Adipose tissue (tissue), 3 donors: ENCODE results near the gene LCN15. TPM values are rescaled to one million over a fixed set of nuclear protein-coding genes. Genes with fewer than 3 reads are reported as not detected.
"Not testable (repeated sequence)": the region's sequence is repeated elsewhere in the genome, so short reads cannot be mapped to it uniquely, and the experiment has no call there.

Experiments
- H3K27ac ChIP-seq: one replicate; pipeline ENCODE4 v1.5.1; 2013; ENCODE audit warnings: low read depth, low read length
- WGBS, 3 donors: extraction: QIAGEN DNeasy Blood & Tissue Kit; methylation state at CpG; one replicate each; pipeline ENCODE4 v1.1.7; 2013; 5-methylcytosine and 5-hydroxymethylcytosine counted together
- polyA plus RNA-seq, 3 donors: library from polyadenylated mRNA; stranded (reverse); fragments of 200-250 nt; gene quantifications; one replicate each; pipeline ENCODE4 v1.2.3, GENCODE V29; 2013
- donor health status: healthy with polysubstance abuse.
- donor health status: Bipolar disorder and iron deficiency.
- donor health status: healthy.

Gene LCN15
- polyA plus RNA-seq, 3 donors: not detected

- H3K27ac ChIP-seq: no peak overlapping the region
- WGBS, 3 donors: 60 to 76% (median 61%) methylated on average over 18 to 20 of the region's 20 CpGs
These were observed 45.7 kb downstream of the LCN15 start for GRCh38 chr9:136718345-136719194.

- 79 to 91% (median 79%) methylated on average over 14 to 16 of the region's 16 CpGs for WGBS, 3 donors
- no peak overlapping the region for H3K27ac ChIP-seq
These were observed 46.9 kb downstream of the LCN15 start for GRCh38 chr9:136717399-136717798.

- 34 to 81% (median 35%) methylated on average over 8 of the region's 8 CpGs for WGBS, 3 donors
- no peak overlapping the region for H3K27ac ChIP-seq
These were observed 49.4 kb downstream of the LCN15 start for GRCh38 chr9:136714893-136715274.

- WGBS, 3 donors: 32 to 75% (median 40%) methylated on average over 14 to 17 of the region's 17 CpGs
- peak overlapping the region; percentile 5 for H3K27ac ChIP-seq
These were observed 50.0 kb downstream of the LCN15 start for GRCh38 chr9:136714096-136714892.

GRCh38 chr9:136713550-136713949, 50.8 kb downstream of the LCN15 start:
- WGBS, 3 donors: 33 to 68% (median 36%) methylated on average over 7 to 8 of the region's 8 CpGs
- no peak overlapping the region for H3K27ac ChIP-seq

GRCh38 chr9:136712690-136713544, 51.4 kb downstream of the LCN15 start:
- WGBS, 3 donors: 5 to 10% (median 8%) methylated on average over 46 to 56 of the region's 56 CpGs
- H3K27ac ChIP-seq: no peak overlapping the region

GRCh38 chr9:136711751-136712689, 52.3 kb downstream of the LCN15 start, which contains the start of gene DIPK1B:
Gene DIPK1B, plus strand, starts transcription at chr9:136712572. Its CDS starts 94 bp downstream, at chr9:136712666.
- H3K27ac ChIP-seq: no peak within 1 kb of the TSS
- 2 to 3% (median 2%) methylated on average over 59 to 118 of the region's 119 CpGs for WGBS, 3 donors

- 33 to 47% (median 35%) methylated on average over 4 of the region's 4 CpGs for WGBS, 3 donors
These were observed 53.1 kb downstream of the LCN15 start for GRCh38 chr9:136711219-136711648.

GRCh38 chr9:136710543-136710942, 53.8 kb downstream of the LCN15 start:
- WGBS, 3 donors: 88 to 95% (median 92%) methylated on average over 7 of the region's 7 CpGs
- no peak overlapping the region for H3K27ac ChIP-seq

More at GRCh38 chr9:136711219-136711648, 53.1 kb downstream of the LCN15 start:
- H3K27ac ChIP-seq: not testable (repeated sequence)

Other genes with a start within 250 kb of the LCN15 start
- 10 to 100 TPM; 10.4 to 35.7 (median 25.0) TPM for gene NOTCH1, start 218.5 kb downstream of the LCN15 start, polyA plus RNA-seq
- 100 to 1,000 TPM in 2 of 3 donors, 10 to 100 TPM in 1; 34.4 to 456 (median 158) TPM for gene EGFL7, start 101.6 kb downstream of the LCN15 start, polyA plus RNA-seq
- 1,000 to 10,000 TPM in 1 of 3 donors, 100 to 1,000 TPM in 2; 261 to 1,820 (median 416) TPM for gene AGPAT2, start 77.1 kb downstream of the LCN15 start, polyA plus RNA-seq
- gene DIPK1B, start 51.9 kb downstream of the LCN15 start, polyA plus RNA-seq: 10 to 100 TPM in 1 of 3 donors, 1 to 10 TPM in 2; 6.0 to 12.8 (median 8.7) TPM
- 10 to 100 TPM in 2 of 3 donors, 1 to 10 TPM in 1; 3.2 to 28.6 (median 15.9) TPM for gene LCN10, start 21.6 kb downstream of the LCN15 start, polyA plus RNA-seq
- 10 to 100 TPM in 2 of 3 donors, 1 to 10 TPM in 1; 4.7 to 48.0 (median 39.0) TPM for gene LCN6, start 16.0 kb downstream of the LCN15 start, polyA plus RNA-seq
- gene LCN8, start 6.3 kb downstream of the LCN15 start, polyA plus RNA-seq: not detected
- gene TMEM141, start 26.8 kb upstream of the LCN15 start, polyA plus RNA-seq: 10 to 100 TPM; 74.4 to 89.2 (median 81.8) TPM
- 1 to 10 TPM in 1 of 3 donors, under 1 TPM in 2; 0.42 to 3.1 (median 0.79) TPM for gene CCDC183, start 31.8 kb upstream of the LCN15 start, polyA plus RNA-seq
- gene RABL6, start 43.4 kb upstream of the LCN15 start, polyA plus RNA-seq: 10 to 100 TPM; 51.5 to 55.7 (median 54.4) TPM
- gene AJM1, start 78.0 kb upstream of the LCN15 start, polyA plus RNA-seq: 1 to 10 TPM; 1.2 to 4.0 (median 1.7) TPM
- 100 to 1,000 TPM; 141 to 146 (median 143) TPM for gene PHPT1, start 84.9 kb upstream of the LCN15 start, polyA plus RNA-seq
- gene MAMDC4, start 87.8 kb upstream of the LCN15 start, polyA plus RNA-seq: 1 to 10 TPM; 4.9 to 9.8 (median 7.2) TPM
- 100 to 1,000 TPM; 351 to 391 (median 379) TPM for gene EDF1, start 101.8 kb upstream of the LCN15 start, polyA plus RNA-seq
- gene TRAF2, start 122.0 kb upstream of the LCN15 start, polyA plus RNA-seq: 1 to 10 TPM; 4.0 to 7.2 (median 4.7) TPM
- gene FBXW5, start 180.2 kb upstream of the LCN15 start, polyA plus RNA-seq: 100 to 1,000 TPM; 102 to 173 (median 139) TPM
- 1 to 10 TPM in 1 of 3 donors, under 1 TPM in 1, not detected in 1; 0.85 to 1.1 TPM for gene C8G, start 180.7 kb upstream of the LCN15 start, polyA plus RNA-seq
- gene LCN12, start 187.8 kb upstream of the LCN15 start, polyA plus RNA-seq: 1 to 10 TPM in 1 of 3 donors, under 1 TPM in 1, not detected in 1; 0.67 to 1.4 TPM
- gene PTGDS, start 213.0 kb upstream of the LCN15 start, polyA plus RNA-seq: 100 to 1,000 TPM in 1 of 3 donors, 10 to 100 TPM in 2; 22.4 to 185 (median 74.9) TPM
- gene LCNL1, start 218.5 kb upstream of the LCN15 start, polyA plus RNA-seq: under 1 TPM in 2 of 3 donors, not detected in 1; 0.10 to 0.45 TPM
- gene PAXX, start 227.9 kb upstream of the LCN15 start, polyA plus RNA-seq: 10 to 100 TPM; 34.1 to 51.5 (median 49.1) TPM
- 1 to 10 TPM in 2 of 3 donors, under 1 TPM in 1; 0.33 to 3.0 (median 3.0) TPM for gene CLIC3, start 232.1 kb upstream of the LCN15 start, polyA plus RNA-seq